H1 (cell line): Measurements from ENCODE around the gene FAM53A. TPM values are rescaled to one million over a fixed set of nuclear protein-coding genes. Genes with fewer than 3 reads are reported as not detected.

Source experiments
- CTCF ChIA-PET: fragments of 300-600 bp; sonication (Branson Sonifier 250); formaldehyde crosslinking; loops from one replicate; lab custom pipeline; 2021; ENCODE audit not compliant: partially characterized antibody; lab: Charles Lee
- POLR2A ChIA-PET: fragments of 300-600 bp; sonication (Branson Sonifier 250); formaldehyde crosslinking; loops from one replicate; lab custom pipeline; 2021; ENCODE audit warnings: inconsistent platforms; ENCODE audit not compliant: partially characterized antibody; lab: Charles Lee
- DNase-seq, 2 experiments: peaks; one replicate each; pipeline versions ENCODE4 v3.0.0 to v3.0.0-alpha.2; 2010 to 2022; ENCODE audit warnings: low spot score in 2 of 2, low read depth in 1 of 2, mixed read lengths in 1 of 2
- FAIRE-seq: peaks from 2 replicates; lab custom pipeline; 2011; peaks lifted over from hg19 to GRCh38; lab: Jason Lieb, UNC
- H2AFZ ChIP-seq: 2 replicates; pipeline ENCODE4 v1.8.1; 2012; ENCODE audit warnings: low read length, inconsistent platforms
- H2AK5ac ChIP-seq: 2 replicates; pipeline ENCODE4 v1.6.1; 2013; ENCODE audit warnings: low read depth, low read length
- H2BK120ac ChIP-seq: replicated peaks from 2 replicates; pipeline ENCODE3; 2013; ENCODE audit warnings: low read depth, low read length, inconsistent platforms
- H2BK12ac ChIP-seq: 2 replicates; pipeline ENCODE4 v1.6.1; 2013; ENCODE audit warnings: low read depth, low read length
- H2BK15ac ChIP-seq: 2 replicates; pipeline ENCODE4 v1.6.1; 2013; ENCODE audit warnings: low read length
- H2BK20ac ChIP-seq: 2 replicates; pipeline ENCODE4 v1.6.1; 2013; ENCODE audit warnings: low read length
- H2BK5ac ChIP-seq: 2 replicates; pipeline ENCODE4 v1.6.1; 2013; ENCODE audit warnings: low read depth, low read length
- H3K14ac ChIP-seq: 2 replicates; pipeline ENCODE4 v1.6.1; 2013; ENCODE audit warnings: inconsistent platforms; ENCODE audit not compliant: insufficient read length
- H3K18ac ChIP-seq: 2 replicates; pipeline ENCODE4 v1.6.1; 2013; ENCODE audit warnings: low read length; ENCODE audit errors: extremely low read depth
- H3K23ac ChIP-seq: 2 replicates; pipeline ENCODE4 v1.6.1; 2013; ENCODE audit warnings: inconsistent platforms; ENCODE audit not compliant: insufficient read length
- H3K23me2 ChIP-seq: 2 replicates; pipeline ENCODE4 v1.6.1; 2013; ENCODE audit warnings: low read depth, low read length
- H3K27ac ChIP-seq: 2 replicates; pipeline ENCODE4 v1.6.1; 2011; ENCODE audit warnings: low read depth, low read length, inconsistent platforms
- H3K27me3 ChIP-seq, 4 experiments: replicated peaks in 1 of 4; 1 replicate in 1 of 4; 2 replicates in 3 of 4; pipeline versions ENCODE4 v1.6.1 to v1.8.1; 2011 to 2013; ENCODE audit warnings: low read length in 3 of 4, mild to moderate bottlenecking in 3 of 4, inconsistent platforms in 2 of 4, mixed read lengths in 2 of 4, moderate library complexity in 1 of 4; ENCODE audit not compliant: control insufficient read depth in 3 of 4, insufficient read depth in 3 of 4; ENCODE audit errors: extremely low read depth in 1 of 4
- H3K36me3 ChIP-seq, 4 experiments: 2 replicates each; pipeline versions ENCODE4 v1.6.1 to v1.8.1; 2011 to 2013; ENCODE audit warnings: mild to moderate bottlenecking in 4 of 4, low read length in 3 of 4, moderate library complexity in 2 of 4, control low read depth in 1 of 4, inconsistent platforms in 1 of 4; ENCODE audit not compliant: insufficient read depth in 4 of 4, control insufficient read depth in 2 of 4
- H3K4ac ChIP-seq: replicated peaks from 2 replicates; pipeline ENCODE3; 2013; ENCODE audit warnings: low read length, low read depth, mixed read lengths, inconsistent platforms; ENCODE audit not compliant: insufficient read length
- H3K4me1 ChIP-seq, 4 experiments: replicated peaks in 1 of 4; 1 replicate in 1 of 4; 2 replicates in 3 of 4; pipeline versions ENCODE4 v1.6.1 to v1.8.1; 2011 to 2013; ENCODE audit warnings: low read length in 3 of 4, inconsistent platforms in 2 of 4, mixed read lengths in 1 of 4; ENCODE audit not compliant: insufficient read depth in 4 of 4, control insufficient read depth in 3 of 4
- H3K4me2 ChIP-seq, 2 experiments: 2 replicates each; pipeline versions ENCODE4 v1.6.1 to v1.8.1; 2011 to 2013; ENCODE audit warnings: low read depth in 2 of 2, low read length in 2 of 2, control low read depth in 1 of 2, inconsistent platforms in 1 of 2, mild to moderate bottlenecking in 1 of 2; ENCODE audit not compliant: insufficient read depth in 1 of 2
- H3K4me3 ChIP-seq, 4 experiments: fragments of 200-600, 300-600 bp in 1 of 4; sonication (generic), shearing (Covaris generic), sonication (Bioruptor Twin) in 1 of 4; 2 replicates each; pipeline versions ENCODE4 v1.5.1 to v1.8.1; 2011 to 2016; ENCODE audit warnings: low read length in 4 of 4, low read depth in 3 of 4, control low read depth in 2 of 4, inconsistent platforms in 2 of 4, mild to moderate bottlenecking in 2 of 4, mixed read lengths in 1 of 4, moderate library complexity in 1 of 4; ENCODE audit not compliant: insufficient read depth in 2 of 4; ENCODE audit errors: extremely low read depth in 1 of 4
- H3K56ac ChIP-seq: replicated peaks from 2 replicates; pipeline ENCODE3; 2013; ENCODE audit warnings: low read depth, mild to moderate bottlenecking, mixed read lengths, low read length, inconsistent platforms; ENCODE audit not compliant: insufficient read length
- H3K79me1 ChIP-seq: 2 replicates; pipeline ENCODE4 v1.6.1; 2013; ENCODE audit warnings: low read depth, low read length, control low read depth
- H3K79me2 ChIP-seq, 2 experiments: 2 replicates each; pipeline versions ENCODE4 v1.6.1 to v1.8.1; 2012 to 2013; ENCODE audit warnings: low read length in 2 of 2, mild to moderate bottlenecking in 2 of 2, inconsistent platforms in 1 of 2; ENCODE audit not compliant: insufficient read depth in 2 of 2, control insufficient read depth in 1 of 2
- H3K9ac ChIP-seq, 4 experiments: replicated peaks in 1 of 4; 1 replicate in 1 of 4; 2 replicates in 3 of 4; pipeline versions ENCODE4 v1.6.1 to v1.8.1; 2011 to 2013; ENCODE audit warnings: low read depth in 3 of 4, low read length in 3 of 4, control low read depth in 2 of 4, mild to moderate bottlenecking in 2 of 4, moderate library complexity in 2 of 4, inconsistent platforms in 1 of 4; ENCODE audit errors: extremely low read depth in 1 of 4
- H3K9me3 ChIP-seq, 2 experiments: 2 replicates each; pipeline versions ENCODE4 v1.6.1 to v1.8.1; 2012 to 2013; ENCODE audit warnings: mild to moderate bottlenecking in 2 of 2, moderate library complexity in 2 of 2, control low read depth in 1 of 2, inconsistent platforms in 1 of 2, low read depth in 1 of 2, low read length in 1 of 2, mixed read lengths in 1 of 2; ENCODE audit not compliant: insufficient read depth in 2 of 2
- H4K20me1 ChIP-seq, 2 experiments: replicated peaks in 1 of 2; 2 replicates each; pipeline versions ENCODE3 to v1.8.1; 2011 to 2013; ENCODE audit warnings: inconsistent platforms in 2 of 2, low read length in 2 of 2, mild to moderate bottlenecking in 1 of 2; ENCODE audit not compliant: insufficient read depth in 2 of 2, control insufficient read depth in 1 of 2
- H4K5ac ChIP-seq: 2 replicates; pipeline ENCODE4 v1.6.1; 2013; ENCODE audit warnings: low read length, low read depth, mixed read lengths, inconsistent platforms; ENCODE audit not compliant: insufficient read length
- H4K8ac ChIP-seq: 2 replicates; pipeline ENCODE4 v1.8.0; 2013; ENCODE audit warnings: mild to moderate bottlenecking, moderate library complexity, low read length, inconsistent platforms; ENCODE audit not compliant: insufficient read depth; ENCODE audit errors: extremely low read depth
- H4K91ac ChIP-seq: replicated peaks from 2 replicates; pipeline ENCODE3; 2013; ENCODE audit warnings: low read length, mixed read lengths, inconsistent platforms; ENCODE audit not compliant: insufficient read length
- BCL11A ChIP-seq, 2 experiments: IDR thresholded peaks; one replicate each; pipeline ENCODE4 v1.6.1; 2011; ENCODE audit warnings: low read depth in 2 of 2, low read length in 2 of 2, mild to moderate bottlenecking in 2 of 2
- CHD2 ChIP-seq: IDR thresholded peaks from 2 replicates; pipeline ENCODE4 v1.6.1; 2012; ENCODE audit warnings: low read length, improper control_type of control experiment
- HDAC6 ChIP-seq: IDR thresholded peaks from one replicate; pipeline ENCODE4 v1.7.1; 2012; ENCODE audit warnings: low read depth, mild to moderate bottlenecking, inconsistent platforms, low read length, moderate library complexity
- NRF1 ChIP-seq: IDR thresholded peaks from 2 replicates; pipeline ENCODE4 v1.6.1; 2011; ENCODE audit warnings: mild to moderate bottlenecking, low read depth, low read length, improper control_type of control experiment
- RFX5 ChIP-seq: IDR thresholded peaks from 2 replicates; pipeline ENCODE4 v1.6.1; 2011; ENCODE audit warnings: low read depth, low read length, improper control_type of control experiment, borderline replicate concordance
- TAF1 ChIP-seq: IDR thresholded peaks from 2 replicates; pipeline ENCODE4 v1.6.1; 2011; ENCODE audit warnings: mild to moderate bottlenecking, low read depth, low read length
- WGBS, 2 experiments: shearing (Covaris generic) in 1 of 2; methylation state at CpG; one replicate each; pipeline versions ENCODE4 v1.1.6 to v1.1.7; 2013 to 2015; ENCODE audit warnings: low lambda C conversion rate in 2 of 2, mixed read lengths in 2 of 2, inconsistent platforms in 1 of 2, low coverage in 1 of 2, missing lambda C conversion rate in 1 of 2; ENCODE audit not compliant: insufficient replicate concordance in 2 of 2, insufficient coverage in 1 of 2, insufficient read length in 1 of 2; ENCODE audit errors: extremely low coverage in 1 of 2, missing lambda C conversion rate in 1 of 2; 5-methylcytosine and 5-hydroxymethylcytosine counted together
- polyA plus RNA-seq, 7 experiments: library from polyadenylated mRNA; depleted of rRNA in 3 of 7; stranded (reverse) in 5 of 7; unstranded in 2 of 7; fragments of >200 nt in 5 of 7; fragments of 200-250 nt in 2 of 7; gene quantifications; 1 replicate in 5 of 7; 2 replicates in 1 of 7; 4 replicates in 1 of 7; pipeline versions ENCODE4 v1.2.1 to v1.2.3, GENCODE V29; 2011 to 2013; ENCODE audit warnings: missing spikeins in 2 of 7, mixed read lengths in 2 of 7
- total RNA-seq: library from RNA; stranded (reverse); fragmentation: NEBNext Ultra II Directional; extraction: Animal tissue kit (Norgen Biotek cat#: 25700); gene quantifications from 2 replicates; pipeline ENCODE4 v1.2.1, GENCODE V29; 2021

The FAM53A gene
- total and polyA plus RNA-seq, 2 of the 8 experiments (the other 6 are each of a cell fraction or from before 2014, with no cell fraction given): 1.9 to 2.0 TPM

- Histone ChIP-seq H3K4me1 (peaks cover 0 to 3% (median 2%) of the 10 kb centered on the region in 4 experiments; a peak in 2 of 7 replicates), H3K79me2 (no peaks in the 10 kb centered on the region), H3K9me3 (peaks cover 0 to 2% of the 10 kb centered on the region in 2 experiments; a peak in 1 of 4 replicates), H2BK5ac (no peak overlapping the region), H4K8ac (no peak overlapping the region), H3K18ac (no peak overlapping the region), H4K20me1 (peaks cover 0 to 12% of the 10 kb centered on the region in 2 experiments), H2BK12ac (no peak overlapping the region), H3K4ac (no peak overlapping the region), H3K14ac (no peak overlapping the region), H2BK20ac (no peak overlapping the region), H3K4me3 (no peak overlapping the region), H3K27ac (no peak overlapping the region), H3K56ac (no peak overlapping the region), H3K23me2 (peaks cover 13% of the 10 kb centered on the region; the same call in 1 of the 2 replicates), H4K91ac (no peak overlapping the region), H2AFZ (no peak overlapping the region), H3K9ac (no peak overlapping the region), H3K27me3 (no peaks in the 10 kb centered on the region), H2BK15ac (no peak overlapping the region), H3K23ac (no peak overlapping the region), H3K36me3 (no peaks in the 10 kb centered on the region; a peak in 1 of 8 replicates), H4K5ac (no peak overlapping the region), H3K4me2 (no peak overlapping the region), H2BK120ac (no peak overlapping the region), H2AK5ac (no peak overlapping the region), H3K79me1 (no peaks in the 10 kb centered on the region)
- 95% methylated on average over 18 of the region's 18 CpGs; no CpG with 5 or more reads in 1 of the 2 experiments for WGBS, 2 experiments
- DNase-seq (no peak), FAIRE-seq (no peak)
- ChIA-PET POLR2A (no interaction called here), CTCF (interaction anchor here (0.9 kb wide), 1 partner anchor 16 kb away, joined by 3 read pairs; no protein-coding TSS in a partner anchor)
- TF ChIP-seq RFX5: no peak
- TF ChIP-seq BCL11A (IDR thresholded peaks at IDR 0.05; ENCODE audit: low read depth in 2 of 2, low read length in 2 of 2): no peak
- no peak for TF ChIP-seq CHD2
- no peak for TF ChIP-seq NRF1
- no peak for TF ChIP-seq HDAC6
- TF ChIP-seq TAF1: no peak
Measured at GRCh38 chr4:1655676-1656075, 28.4 kb downstream of the FAM53A start.
